Activated CD4-positive, CD25-positive, alpha-beta regulatory T cell treated with anti-CD3 and anti-CD28 coated beads, Interleukin-2, amount 50 U/mL, for 16 hours (primary cell): ENCODE results near the gene THSD4.
A peak's percentile ranks its signal among the peaks of the same experiment; 100 is the strongest.
"Not testable (repeated sequence)": the region's sequence is repeated elsewhere in the genome, so short reads cannot be mapped to it uniquely, and the experiment has no call there.

Experiments
- DNase-seq: peaks from one replicate; pipeline ENCODE4 v3.0.0-alpha.2; 2020; ENCODE audit warnings: low read depth, low spot score

THSD4 gene

GRCh38 chr15:71715914-71716313, 600.6 kb downstream of the THSD4 start:
- DNase-seq: no peak

- DNase-seq: no peak
Measured at GRCh38 chr15:71716990-71717389, 601.7 kb downstream of the THSD4 start.

- DNase-seq: no peak
Measured at GRCh38 chr15:71718116-71718910, 603.0 kb downstream of the THSD4 start.

- no peak for DNase-seq
Measured at GRCh38 chr15:71723344-71723743, 608.1 kb downstream of the THSD4 start.

- not testable (repeated sequence) for DNase-seq
Measured at GRCh38 chr15:71725207-71725955, 610.1 kb downstream of the THSD4 start.

- DNase-seq: no peak
Measured at GRCh38 chr15:71728881-71729280, 613.6 kb downstream of the THSD4 start.

GRCh38 chr15:71729319-71729718, 614.0 kb downstream of the THSD4 start:
- DNase-seq: no peak

- DNase-seq: peak; percentile 2
Measured at GRCh38 chr15:71730277-71731144, 615.2 kb downstream of the THSD4 start.

GRCh38 chr15:71732636-71733035, 617.4 kb downstream of the THSD4 start:
- DNase-seq: no peak

- DNase-seq: no peak
Measured at GRCh38 chr15:71733122-71733521, 617.9 kb downstream of the THSD4 start.

GRCh38 chr15:71734709-71735384, 619.6 kb downstream of the THSD4 start:
- DNase-seq: no peak

- DNase-seq: no peak
Measured at GRCh38 chr15:71735385-71735757, 620.1 kb downstream of the THSD4 start.

GRCh38 chr15:71736286-71736947, 621.1 kb downstream of the THSD4 start:
- DNase-seq: no peak

- DNase-seq: no peak
Measured at GRCh38 chr15:71737761-71738160, 622.5 kb downstream of the THSD4 start.

- DNase-seq: no peak
Measured at GRCh38 chr15:71739355-71739754, 624.1 kb downstream of the THSD4 start.

- DNase-seq: no peak
Measured at GRCh38 chr15:71742964-71743363, 627.7 kb downstream of the THSD4 start.

GRCh38 chr15:71743861-71744382, 628.7 kb downstream of the THSD4 start:
- DNase-seq: peak; percentile 47

- DNase-seq: no peak
Measured at GRCh38 chr15:71746719-71747118, 631.4 kb downstream of the THSD4 start.

- DNase-seq: no peak
Measured at GRCh38 chr15:71747128-71748083, 632.1 kb downstream of the THSD4 start.
